Large intestine (tissue), 3 donors: Measurements from ENCODE around the gene PDXK. TPM values are rescaled to one million over a fixed set of nuclear protein-coding genes. Genes with fewer than 3 reads are reported as not detected.
"Not testable (repeated sequence)": the region's sequence is repeated elsewhere in the genome, so short reads cannot be mapped to it uniquely, and the experiment has no call there.

ENCODE experiments used
- DNase-seq, 2 donors: peaks; one replicate each; pipeline versions ENCODE4 v3.0.0 to v3.0.0-alpha.2; 2013
- H3K27ac ChIP-seq: one replicate; pipeline ENCODE4 v1.5.1; 2013; ENCODE audit warnings: low read length
- H3K27me3 ChIP-seq: 2 replicates; pipeline ENCODE4 v1.6.1; 2013; ENCODE audit warnings: low read length; ENCODE audit not compliant: control insufficient read depth, insufficient read depth
- H3K36me3 ChIP-seq: 2 replicates; pipeline ENCODE4 v1.6.1; 2013; ENCODE audit warnings: low read length; ENCODE audit not compliant: control insufficient read depth, insufficient read depth
- H3K4me1 ChIP-seq: one replicate; pipeline ENCODE4 v1.6.1; 2013; ENCODE audit warnings: low read length; ENCODE audit not compliant: control insufficient read depth, insufficient read depth
- H3K4me3 ChIP-seq: one replicate; pipeline ENCODE4 v1.5.1; 2013; ENCODE audit warnings: low read length
- H3K9me3 ChIP-seq: one replicate; pipeline ENCODE4 v1.6.1; 2013; ENCODE audit warnings: mild to moderate bottlenecking, low read depth, low read length, moderate library complexity; ENCODE audit not compliant: control insufficient read depth
- WGBS: methylation state at CpG from one replicate; pipeline ENCODE4 v1.1.5; 2013; ENCODE audit warnings: low lambda C conversion rate; ENCODE audit not compliant: insufficient coverage; 5-methylcytosine and 5-hydroxymethylcytosine counted together
- polyA plus RNA-seq: library from polyadenylated mRNA; unstranded; fragments of 120-200 nt; gene quantifications from one replicate; pipeline ENCODE4 v1.2.1, GENCODE V29; 2013

The PDXK gene
- polyA plus RNA-seq, 1 donor = 86.5 TPM

DNA sequence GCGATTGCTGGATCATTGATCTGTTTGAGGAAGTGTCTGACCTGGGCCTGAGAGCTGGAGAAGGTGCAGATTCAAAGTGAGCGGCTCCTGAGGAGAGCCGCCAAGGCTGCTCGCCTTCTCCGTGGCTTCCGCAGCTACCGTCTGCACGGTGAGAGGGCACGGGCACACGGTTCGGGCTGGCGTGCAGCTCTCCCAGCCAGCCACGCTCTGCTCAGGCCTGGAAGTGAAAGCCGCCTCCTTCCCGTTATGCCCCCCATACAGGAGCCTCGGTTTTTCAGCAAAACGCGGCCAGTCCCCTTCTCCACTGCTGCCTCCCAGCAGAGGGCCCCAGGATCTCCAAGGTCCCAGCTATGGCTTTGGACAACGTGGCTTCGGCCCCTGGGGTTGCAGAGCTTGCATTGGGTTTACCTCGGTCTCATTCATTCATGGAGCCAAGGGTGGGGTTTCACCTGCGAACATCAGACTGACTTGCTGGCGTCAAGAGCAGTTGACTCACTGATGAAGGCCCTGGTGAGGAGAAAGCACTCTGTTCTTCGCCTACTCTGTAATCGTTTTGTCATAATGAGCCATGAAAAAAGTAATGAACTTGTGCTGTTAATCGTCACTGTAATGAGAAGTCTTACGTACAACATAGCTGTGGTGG, 24.4 kb upstream of the PDXK start:
- no peak for DNase-seq
- Histone ChIP-seq H3K27me3 (no peaks in the 10 kb centered on the region), H3K4me3 (no peak overlapping the region), H3K36me3 (peaks cover 59% of the 10 kb centered on the region), H3K9me3 (peaks cover 3% of the 10 kb centered on the region), H3K27ac (no peak overlapping the region), H3K4me1 (peaks cover 6% of the 10 kb centered on the region)
- WGBS = 100% methylated on average over 1 of the region's 27 CpGs

DNA sequence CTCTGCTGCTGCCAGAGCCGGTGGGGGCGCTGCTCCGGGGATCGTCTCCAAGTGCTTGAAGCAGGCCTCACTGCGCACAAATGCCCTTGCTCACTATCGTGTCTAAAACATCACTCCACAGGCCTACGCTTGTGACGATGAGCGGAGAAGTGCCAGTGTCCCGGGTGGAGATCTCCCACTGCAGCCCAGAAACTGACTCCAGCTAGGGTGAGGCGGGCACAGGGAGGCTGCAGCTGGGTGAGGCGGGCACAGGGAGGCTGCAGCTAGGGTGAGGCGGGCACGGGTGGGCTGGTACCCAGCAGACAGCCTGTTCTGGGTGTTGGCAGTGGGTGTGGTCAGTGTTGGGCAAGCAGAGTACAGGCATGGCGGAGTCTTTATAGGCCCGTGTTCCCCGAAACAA, 22.7 kb upstream of the PDXK start:
- Histone ChIP-seq H3K4me3 (no peak overlapping the region), H3K9me3 (peaks cover 3% of the 10 kb centered on the region), H3K27me3 (no peaks in the 10 kb centered on the region), H3K36me3 (peaks cover 44% of the 10 kb centered on the region), H3K27ac (no peak overlapping the region), H3K4me1 (peaks cover 6% of the 10 kb centered on the region)
- WGBS = 80% methylated on average over 1 of the region's 17 CpGs
- DNase-seq = no peak

DNA sequence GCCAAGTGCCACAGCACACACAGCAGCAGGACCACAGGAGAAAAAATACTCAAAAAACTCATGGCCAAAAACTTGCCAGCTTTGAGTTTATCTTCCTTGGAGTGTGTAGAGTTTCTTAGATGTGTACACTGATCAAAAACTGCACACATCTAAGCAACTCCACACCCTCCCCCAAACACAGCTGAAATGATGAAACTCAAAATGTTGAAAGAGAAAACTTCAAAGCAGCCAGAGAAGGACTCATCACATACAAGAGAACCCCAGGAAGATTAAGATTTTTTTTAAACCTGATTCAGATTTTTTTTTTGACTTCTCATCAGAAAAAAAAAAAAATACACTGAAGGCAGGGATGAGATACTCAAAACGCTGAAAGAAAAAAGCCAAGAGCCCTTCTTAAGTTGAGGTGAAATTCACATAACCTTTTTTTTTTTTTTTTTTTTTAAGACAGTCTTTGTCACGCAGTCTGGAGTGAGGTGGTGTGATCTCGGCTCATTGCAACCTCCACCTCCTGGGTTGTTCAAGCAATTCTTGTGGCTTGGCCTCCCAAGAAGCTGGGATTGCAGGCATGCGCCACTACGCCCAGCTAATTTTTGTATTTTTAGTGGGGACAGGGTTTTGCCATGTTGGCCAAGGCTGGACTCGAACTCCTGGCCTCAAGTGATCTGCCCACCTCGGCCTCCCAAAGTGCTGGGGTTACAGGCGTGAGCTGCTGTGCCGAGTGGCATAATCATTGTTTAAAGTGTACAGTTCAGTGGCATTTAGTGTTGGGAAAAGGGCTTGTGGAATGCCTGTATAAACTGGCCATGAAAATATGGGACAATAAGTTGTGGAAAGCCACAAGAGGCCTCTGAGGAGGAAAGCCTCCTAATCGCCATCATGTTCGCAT, 20.9 kb upstream of the PDXK start:
- Histone ChIP-seq H3K36me3 (peaks cover 29% of the 10 kb centered on the region), H3K27me3 (no peaks in the 10 kb centered on the region), H3K4me1 (peaks cover 17% of the 10 kb centered on the region), H3K9me3 (peaks cover 3% of the 10 kb centered on the region), H3K4me3 (no peak overlapping the region), H3K27ac (no peak overlapping the region)
- no peak for DNase-seq
- no CpG with 5 or more reads among the region's 11 CpGs for WGBS

DNA sequence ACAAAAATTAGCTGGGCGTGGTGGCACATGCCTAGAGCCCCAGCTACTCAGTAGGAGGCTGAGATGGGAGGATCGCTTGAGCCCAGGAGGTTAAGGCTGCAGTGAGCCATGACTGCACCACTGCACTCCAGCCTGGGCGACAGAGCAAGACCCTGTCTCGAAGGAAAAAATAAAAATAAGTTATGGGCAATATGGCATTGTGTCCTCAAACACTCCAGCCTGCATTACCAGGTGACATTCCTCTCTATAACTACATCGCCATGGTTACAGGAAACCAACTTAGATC, 19.5 kb upstream of the PDXK start:
- H3K9me3 ChIP-seq, H3K27me3 ChIP-seq, DNase-seq, H3K4me3 ChIP-seq, H3K27ac ChIP-seq: not testable (repeated sequence)
- peaks cover 26% of the 10 kb centered on the region for H3K4me1 ChIP-seq
- peaks cover 15% of the 10 kb centered on the region for H3K36me3 ChIP-seq
- whole genome bisulfite sequencing = 80% methylated on average over 1 of the region's 5 CpGs

DNA sequence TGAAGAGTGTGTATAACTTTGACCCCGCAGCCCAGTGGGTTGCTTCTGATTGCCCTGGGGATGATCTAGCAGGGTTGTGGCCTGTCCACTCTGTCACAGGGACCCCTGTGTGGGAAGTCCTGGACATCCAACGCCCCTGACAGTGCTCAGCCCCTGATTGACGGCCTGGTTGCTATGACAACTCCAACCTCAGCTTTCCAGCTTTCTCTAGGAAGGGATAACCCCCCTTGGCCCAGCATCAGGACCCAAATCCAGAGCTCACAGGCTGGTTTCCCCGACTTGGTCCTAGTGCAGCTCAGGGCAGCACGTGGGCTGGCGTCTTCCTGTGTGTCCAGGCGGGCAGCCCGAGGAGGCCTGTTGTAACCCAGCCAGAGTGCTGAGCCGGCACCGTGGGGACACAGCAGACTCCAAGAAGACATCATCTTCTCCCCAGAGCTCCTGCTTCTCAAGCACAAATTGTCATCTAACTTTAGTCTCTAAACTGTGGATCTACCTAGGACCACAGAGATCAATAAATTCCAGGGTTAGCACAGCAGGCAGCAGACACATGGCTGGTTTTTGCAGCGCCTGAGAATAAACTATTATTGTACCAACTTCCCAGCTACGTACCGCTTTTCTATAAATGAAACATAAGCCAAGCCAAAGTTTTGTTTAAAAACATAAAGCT, 18.9 kb upstream of the PDXK start:
- Histone ChIP-seq H3K4me3 (no peak overlapping the region), H3K4me1 (peaks cover 26% of the 10 kb centered on the region), H3K27me3 (no peaks in the 10 kb centered on the region), H3K27ac (no peak overlapping the region), H3K9me3 (peaks cover 3% of the 10 kb centered on the region), H3K36me3 (peaks cover 11% of the 10 kb centered on the region)
- WGBS = 100% methylated on average over 3 of the region's 13 CpGs
- no peak for DNase-seq

DNA sequence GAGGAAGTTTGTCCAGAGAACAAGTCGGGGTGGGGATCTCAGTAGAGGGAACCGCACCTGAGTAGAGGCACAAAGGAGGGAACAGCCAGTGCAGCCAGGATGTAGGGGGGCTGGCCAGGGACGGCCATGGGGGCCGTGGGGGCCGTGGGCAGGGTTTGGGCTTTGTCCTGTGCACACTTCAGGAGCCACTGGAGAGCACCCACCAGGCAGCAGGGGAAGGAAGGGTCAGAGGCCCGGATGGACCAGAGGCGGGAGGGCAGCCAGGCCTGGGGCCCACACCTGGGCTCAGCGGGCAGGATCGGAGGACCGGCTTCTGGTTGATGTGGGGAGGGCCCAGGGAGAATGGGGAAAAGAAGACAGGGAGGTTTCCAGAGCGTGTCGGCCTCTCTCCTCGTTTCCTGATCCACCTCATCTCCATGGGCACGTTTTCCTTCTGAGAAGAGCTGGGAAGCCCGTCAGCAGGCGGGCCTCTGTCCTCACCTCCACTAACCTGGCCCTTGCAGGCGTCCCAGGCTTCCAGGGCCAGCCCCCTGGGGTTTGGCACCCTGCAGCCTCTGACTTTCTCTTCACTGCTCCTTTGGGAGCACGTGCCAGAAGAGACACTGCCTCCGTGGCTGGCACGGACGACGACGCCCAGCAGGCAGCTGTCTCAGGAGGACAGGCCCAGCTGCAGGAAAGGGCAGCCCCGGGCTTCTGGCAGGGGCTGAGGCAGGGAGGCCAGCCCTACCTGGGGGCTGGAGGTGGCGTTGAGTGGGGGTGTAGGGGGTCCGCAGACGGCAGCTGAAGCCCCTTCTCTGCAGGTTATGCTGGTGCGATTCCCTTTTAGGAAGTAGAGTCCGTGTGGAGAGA, 16.8 kb upstream of the PDXK start:
- H3K27me3 ChIP-seq = no peaks in the 10 kb centered on the region
- no CpG with 5 or more reads among the region's 29 CpGs for WGBS
- H3K4me1 ChIP-seq = peaks cover 26% of the 10 kb centered on the region
- H3K4me3 ChIP-seq = peak overlapping the region; percentile 19
- peak overlapping the region; percentile 89 for H3K27ac ChIP-seq
- H3K36me3 ChIP-seq = no peaks in the 10 kb centered on the region
- no peak for DNase-seq
- no peaks in the 10 kb centered on the region for H3K9me3 ChIP-seq

DNA sequence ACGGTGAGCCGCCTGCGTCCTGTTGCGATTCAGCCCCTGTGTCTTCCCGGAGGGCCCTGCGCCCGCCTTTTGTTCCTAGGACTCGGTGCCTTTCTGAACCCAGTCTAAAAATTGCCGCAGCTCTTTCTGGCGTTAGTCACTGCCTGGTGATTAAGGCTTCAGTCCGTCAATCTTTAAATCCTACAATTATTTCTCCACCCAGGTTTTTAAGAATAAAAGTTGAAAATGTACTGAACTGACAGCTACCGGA, 16.2 kb upstream of the PDXK start:
- no peaks in the 10 kb centered on the region for H3K36me3 ChIP-seq
- H3K4me1 ChIP-seq = peaks cover 26% of the 10 kb centered on the region
- no peaks in the 10 kb centered on the region for H3K27me3 ChIP-seq
- no peaks in the 10 kb centered on the region for H3K9me3 ChIP-seq
- DNase-seq = no peak
- peak overlapping the region; percentile 89 for H3K27ac ChIP-seq
- H3K4me3 ChIP-seq = peak overlapping the region; percentile 19
- no CpG with 5 or more reads among the region's 12 CpGs for WGBS

DNA sequence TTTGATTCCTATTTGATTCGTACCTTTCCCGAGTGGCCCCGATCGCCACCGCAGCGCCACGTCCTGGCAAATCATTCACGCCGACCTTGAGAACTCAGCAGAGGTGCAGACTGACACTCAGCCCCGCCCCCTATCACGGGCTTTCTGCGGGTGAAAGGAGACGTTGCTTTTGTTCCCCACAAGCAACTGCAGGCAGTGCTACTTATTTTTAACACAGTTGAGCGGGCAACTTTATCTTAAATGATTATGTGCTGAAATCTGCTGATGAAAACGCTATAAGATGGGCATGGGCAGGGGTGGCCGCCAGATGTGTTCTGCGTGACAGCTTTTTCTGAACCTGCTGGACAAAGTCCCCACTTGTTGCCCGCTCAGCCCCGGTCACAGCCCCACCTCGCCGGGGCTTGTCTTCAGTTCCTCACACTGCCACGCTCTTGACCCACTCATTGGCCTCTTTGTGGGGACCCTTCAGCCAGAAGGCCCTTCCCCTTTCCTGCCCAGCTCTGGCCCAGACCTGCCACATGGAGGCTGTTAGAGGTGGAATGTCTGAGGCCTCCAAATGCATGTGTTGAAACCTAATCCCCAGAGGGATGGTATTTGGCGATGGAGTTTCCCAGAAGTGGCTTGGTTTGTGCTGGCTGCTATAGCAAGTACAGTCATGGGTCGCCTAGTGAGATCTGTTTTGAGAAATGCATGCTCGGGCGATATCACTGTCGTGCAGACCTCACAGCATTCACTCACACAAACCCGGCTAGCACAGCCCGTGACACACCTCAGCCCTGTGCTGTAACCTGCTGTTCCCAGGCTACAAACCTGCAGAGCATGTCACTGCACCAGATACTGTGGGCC, 15.7 kb upstream of the PDXK start:
- peak overlapping the region; percentile 89 for H3K27ac ChIP-seq
- WGBS = no CpG with 5 or more reads among the region's 29 CpGs
- H3K27me3 ChIP-seq = no peaks in the 10 kb centered on the region
- peaks cover 26% of the 10 kb centered on the region for H3K4me1 ChIP-seq
- no peaks in the 10 kb centered on the region for H3K36me3 ChIP-seq
- DNase-seq = peak; percentile 62 to 83
- H3K4me3 ChIP-seq = peak overlapping the region; percentile 19
- no peaks in the 10 kb centered on the region for H3K9me3 ChIP-seq

DNA sequence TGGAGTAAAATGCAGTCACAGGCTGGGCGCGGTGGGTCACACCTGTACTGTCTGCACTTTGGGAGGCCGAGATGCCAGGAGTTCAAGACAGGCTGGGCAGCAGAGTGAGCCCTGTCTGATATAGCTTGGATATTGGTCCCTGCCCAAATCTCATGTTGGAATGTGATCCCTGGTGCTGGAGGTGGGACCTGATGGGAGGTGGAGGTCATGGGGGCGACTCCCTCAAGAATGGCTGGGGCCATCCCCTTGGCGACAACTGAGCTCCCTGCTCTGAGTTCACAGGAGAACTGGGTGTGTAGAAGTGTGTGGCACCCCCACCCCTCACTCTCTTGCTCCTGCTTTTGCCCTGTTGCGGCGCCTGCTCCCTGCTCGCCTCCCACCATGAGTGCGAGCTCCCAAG, 11.5 kb upstream of the PDXK start:
- Histone ChIP-seq H3K27me3 (no peaks in the 10 kb centered on the region), H3K9me3 (no peaks in the 10 kb centered on the region), H3K27ac (no peak overlapping the region), H3K4me1 (peaks cover 18% of the 10 kb centered on the region), H3K36me3 (no peaks in the 10 kb centered on the region), H3K4me3 (no peak overlapping the region)
- no CpG with 5 or more reads among the region's 9 CpGs for WGBS
- no peak for DNase-seq
